Measurements from ENCODE around the gene SDC3.

SDC3 gene

GRCh38 chr1:30887485-30888315 lies 20.9 kb downstream of the SDC3 start:
- DNase-seq = no peak

- no peak for DNase-seq
Measured at GRCh38 chr1:30886710-30887428, 21.7 kb downstream of the SDC3 start.

DNA sequence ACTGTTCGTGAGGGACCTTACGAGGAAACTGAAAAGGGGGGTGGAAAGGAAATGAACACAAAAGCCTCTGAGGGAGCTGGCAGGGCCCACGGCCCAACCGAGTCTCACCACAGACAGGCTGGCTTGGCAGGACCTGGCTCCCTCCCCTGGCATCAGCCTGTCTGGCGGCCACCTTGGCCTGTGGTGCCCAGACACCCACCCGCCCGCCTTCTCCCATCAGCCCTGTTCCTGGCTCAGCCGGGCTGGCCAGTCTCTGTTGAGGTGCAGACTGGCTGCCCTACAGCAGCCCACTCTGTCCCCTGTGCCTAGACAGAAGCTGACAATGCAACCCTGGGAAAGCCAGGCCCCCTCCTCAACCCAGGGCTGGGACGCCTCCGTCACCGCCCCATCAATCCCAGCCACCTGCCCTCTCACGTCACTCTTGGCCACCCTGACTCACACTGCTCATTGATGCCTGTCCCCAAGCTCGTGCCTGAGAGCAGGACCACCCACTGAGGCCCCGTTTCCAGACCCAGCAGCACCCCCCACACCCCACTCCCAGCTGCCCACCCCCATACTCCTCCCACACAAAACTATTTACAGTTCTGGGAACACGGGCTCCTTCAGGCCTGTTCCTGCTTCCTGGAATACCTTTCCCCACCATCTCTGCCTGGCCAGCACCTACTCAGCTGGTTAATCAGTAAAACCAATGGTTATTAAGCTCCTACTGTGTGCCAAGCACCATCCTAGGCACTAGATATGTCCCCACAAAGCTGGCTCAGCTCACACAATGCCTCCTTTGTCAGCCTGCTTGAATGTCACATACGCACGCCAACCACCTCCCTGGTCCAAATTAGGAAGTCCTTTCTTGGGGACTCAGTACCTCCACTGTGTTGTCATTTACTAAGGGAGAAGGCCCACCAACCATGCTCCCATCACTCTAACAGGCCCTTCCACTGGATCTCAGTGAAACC lies 22.7 kb downstream of the SDC3 start:
- no peak for DNase-seq

- no peak for DNase-seq
Measured at GRCh38 chr1:30884723-30885122, 23.8 kb downstream of the SDC3 start.

DNA sequence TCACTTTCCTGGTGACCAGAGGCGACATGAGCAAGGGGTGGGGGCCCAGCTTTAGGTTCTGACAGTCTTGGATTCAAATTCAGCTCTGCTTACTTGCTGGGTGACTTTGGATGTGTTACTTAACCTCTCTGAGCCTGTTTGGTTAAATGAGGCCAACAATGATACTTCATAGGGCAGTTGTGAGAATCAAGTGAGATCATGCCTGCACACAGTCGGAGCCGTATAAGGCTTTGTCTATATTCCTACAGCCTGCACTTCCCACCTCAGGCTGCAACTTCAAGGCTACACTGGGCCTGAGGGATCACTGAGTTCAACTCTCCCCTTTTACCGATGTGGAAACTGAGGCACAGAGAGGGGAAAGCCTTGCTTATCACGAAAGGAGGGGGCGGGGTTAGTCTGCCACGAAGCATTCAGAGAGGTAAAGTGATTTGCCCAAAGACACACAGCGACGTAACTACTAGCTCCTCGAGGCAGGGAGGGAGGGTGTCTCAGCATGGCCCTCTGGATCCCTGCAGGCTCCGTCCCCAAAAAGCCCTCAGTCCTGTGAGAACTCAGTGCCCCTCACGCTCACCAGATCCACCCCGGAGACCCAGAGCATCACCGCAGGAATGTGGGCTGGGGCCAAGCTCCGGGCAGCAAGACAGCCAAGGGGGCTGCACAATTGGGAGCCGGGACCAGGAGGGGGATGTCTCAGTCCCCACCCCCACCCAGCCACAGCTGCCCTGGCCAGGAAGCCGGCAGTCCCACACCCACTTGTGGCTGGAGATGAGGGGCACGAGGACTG lies 25.0 kb downstream of the SDC3 start:
- DNase-seq = no peak

DNA sequence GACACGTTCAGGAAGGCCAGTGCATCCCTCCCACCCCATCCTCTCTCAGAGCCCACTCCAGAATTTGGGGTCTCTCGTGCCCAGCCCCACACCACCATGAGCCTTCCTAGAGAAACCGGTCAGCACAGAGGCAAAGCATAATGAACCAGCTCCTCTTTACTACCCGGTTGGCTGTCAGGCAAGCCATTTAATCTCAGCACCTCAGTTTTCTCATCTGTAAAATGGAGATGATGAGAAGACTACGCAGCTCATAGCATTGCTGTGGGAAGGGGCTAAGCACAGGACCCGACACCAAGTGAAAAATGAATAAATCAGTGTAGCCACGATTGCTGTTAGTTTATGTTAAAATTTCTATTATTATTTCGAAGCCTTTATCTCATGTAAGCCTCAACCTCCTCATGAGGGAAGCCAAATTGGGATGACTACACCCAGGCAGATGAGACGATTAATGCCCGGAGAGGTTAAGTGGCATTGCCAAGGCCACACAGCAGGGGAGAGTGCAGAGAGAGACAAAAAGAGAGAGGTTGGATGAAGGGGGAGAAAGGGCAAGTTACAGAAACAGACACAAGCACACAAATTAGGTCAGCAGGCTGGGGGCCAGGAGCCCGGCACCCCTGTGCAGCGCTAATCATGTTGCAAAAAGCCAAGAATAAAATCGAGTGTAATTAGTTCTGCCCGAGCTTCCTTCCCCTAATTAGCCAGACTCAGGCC lies 25.7 kb downstream of the SDC3 start:
- DNase-seq = no peak

GRCh38 chr1:30881319-30882181 lies 27.0 kb downstream of the SDC3 start:
- DNase-seq = no peak

- DNase-seq = no peak
Measured at GRCh38 chr1:30880678-30881318, 27.8 kb downstream of the SDC3 start.

DNA sequence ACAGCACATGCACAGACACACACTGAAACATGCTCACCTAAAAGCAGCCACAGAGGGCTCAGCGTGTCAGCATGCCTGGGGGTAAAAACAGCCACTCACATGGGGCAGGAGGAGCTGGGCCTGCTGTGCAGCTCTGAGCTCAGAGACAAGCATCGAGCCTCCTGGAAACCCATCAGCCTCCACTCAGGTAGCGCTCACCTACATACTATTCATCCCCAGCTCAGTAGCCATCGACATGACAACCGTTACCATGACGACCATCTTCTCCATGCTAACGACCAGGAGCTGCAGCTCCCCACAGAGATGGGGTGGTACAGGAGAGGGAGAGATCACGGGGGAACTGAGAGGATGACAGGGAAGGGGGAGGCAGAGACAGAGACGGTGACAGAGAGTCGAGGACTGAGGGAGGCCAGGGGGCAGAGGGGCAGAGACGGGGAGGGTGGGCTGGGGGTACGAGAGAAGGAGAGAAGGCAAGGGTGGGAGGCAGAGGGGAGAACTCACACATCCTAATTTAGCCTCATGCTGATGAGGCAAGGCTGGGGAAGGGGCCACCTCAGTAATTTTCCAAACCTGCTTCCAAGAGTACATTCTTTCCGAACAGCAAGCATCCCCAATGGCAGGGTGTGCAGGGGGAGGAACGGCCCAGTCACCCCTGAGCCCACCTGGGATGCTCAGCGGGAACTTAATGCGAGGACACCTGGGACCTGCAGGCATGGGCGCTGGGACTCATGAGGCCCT lies 28.4 kb downstream of the SDC3 start:
- no peak for DNase-seq

- DNase-seq = no peak
Measured at GRCh38 chr1:30879126-30879786, 29.3 kb downstream of the SDC3 start.

- no peak for DNase-seq
Measured at GRCh38 chr1:30878559-30878958, 30.0 kb downstream of the SDC3 start.

DNA sequence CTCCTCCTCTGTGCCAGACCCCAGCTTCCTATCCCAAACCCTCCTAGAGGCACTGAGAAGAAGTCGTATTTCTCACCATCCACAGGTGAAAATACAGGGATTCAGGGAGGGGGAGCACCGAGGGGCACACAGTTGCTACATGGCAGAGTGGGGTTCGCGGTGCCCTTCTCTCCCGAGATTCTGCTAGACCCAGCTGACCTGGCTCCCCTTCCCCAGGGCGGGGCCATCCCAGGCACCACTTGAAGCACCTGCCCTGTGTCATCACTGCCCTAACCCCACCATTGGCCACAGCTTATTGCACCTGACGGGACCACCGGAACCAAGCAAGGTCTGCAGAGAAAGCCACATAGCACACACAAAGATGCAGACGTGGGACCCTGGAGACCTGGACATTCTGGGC lies 30.5 kb downstream of the SDC3 start:
- no peak for DNase-seq

GRCh38 chr1:30877205-30877912 lies 31.2 kb downstream of the SDC3 start:
- DNase-seq = no peak

- no peak for DNase-seq
Measured at GRCh38 chr1:30876451-30877204, 31.9 kb downstream of the SDC3 start.

- DNase-seq = no peak
Measured at GRCh38 chr1:30875916-30876315, 32.6 kb downstream of the SDC3 start.

DNA sequence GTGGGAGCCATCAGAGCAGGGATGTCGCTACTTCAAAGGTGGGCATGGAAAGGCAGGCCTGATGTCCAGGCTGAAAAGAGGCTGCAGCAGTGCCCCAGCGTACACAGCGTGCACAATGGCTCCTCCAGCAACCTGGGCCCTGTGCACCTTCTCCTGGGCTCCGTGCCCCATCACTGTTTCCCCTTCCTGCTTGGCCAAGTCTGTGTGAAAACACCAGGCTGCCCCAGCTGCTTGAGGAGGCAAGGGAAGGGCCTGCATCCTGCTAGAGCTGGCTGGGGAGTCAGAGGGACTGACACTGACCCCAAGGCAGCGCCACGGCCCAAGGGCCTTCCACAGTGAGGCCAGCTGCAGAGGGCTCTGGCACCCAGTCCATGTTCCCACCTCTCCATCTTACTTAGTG lies 33.4 kb downstream of the SDC3 start:
- no peak for DNase-seq

DNA sequence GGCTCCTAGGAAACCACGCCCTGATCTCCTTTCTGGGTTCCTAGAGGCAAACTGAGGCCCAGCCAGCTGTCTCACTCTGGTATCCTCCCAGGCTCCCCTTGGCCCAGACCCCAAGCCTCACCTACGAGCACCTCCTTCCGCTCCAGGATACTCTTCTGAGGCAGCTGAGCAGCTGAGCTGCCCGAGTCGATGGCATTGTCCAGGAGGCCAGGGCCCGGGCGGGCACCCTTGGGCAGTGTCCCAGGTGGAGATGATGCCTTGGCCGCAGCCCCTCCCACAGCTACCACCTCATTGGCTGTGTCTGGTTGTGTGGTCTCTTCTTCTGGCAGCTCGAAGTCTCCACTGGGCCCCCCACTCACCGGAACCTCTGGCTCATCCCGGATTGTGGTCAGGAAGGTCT lies 34.4 kb downstream of the SDC3 start:
- DNase-seq = no peak

DNA sequence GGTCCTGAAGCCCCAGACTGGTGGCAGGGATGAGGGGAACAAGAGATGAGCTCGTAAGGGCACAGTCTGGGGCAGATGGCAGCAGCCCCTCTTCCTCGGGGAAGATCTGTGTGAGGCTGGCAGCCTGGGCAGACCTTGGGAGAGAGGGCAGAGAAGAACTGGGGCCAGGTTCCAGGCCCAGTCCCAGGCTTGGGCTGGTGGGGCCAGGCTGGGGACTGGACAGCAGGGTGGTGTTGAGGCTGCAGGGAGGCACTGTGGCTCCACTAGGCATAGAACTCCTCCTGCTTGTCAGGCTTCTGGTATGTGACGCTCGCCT lies 35.7 kb downstream of the SDC3 start:
- no peak for DNase-seq

Measured in activated CD4-positive, alpha-beta T cell treated with anti-CD3 and anti-CD28 coated beads, Interleukin-2, amount 50 U/mL, for 4 hours (primary cell).